GM21576 (cell line): ENCODE results near the gene ANKS1A.
"Not testable (repeated sequence)": the region's sequence is repeated elsewhere in the genome, so short reads cannot be mapped to it uniquely, and the experiment has no call there.

Experiments used
- ATAC-seq: cut with Tn5 transposase; IDR thresholded peaks from one replicate; pipeline ENCODE4 v1.9.1; 2021; ENCODE audit warnings: mild to moderate bottlenecking, moderate library complexity; ENCODE audit not compliant: unreplicated experiment

ANKS1A gene

DNA sequence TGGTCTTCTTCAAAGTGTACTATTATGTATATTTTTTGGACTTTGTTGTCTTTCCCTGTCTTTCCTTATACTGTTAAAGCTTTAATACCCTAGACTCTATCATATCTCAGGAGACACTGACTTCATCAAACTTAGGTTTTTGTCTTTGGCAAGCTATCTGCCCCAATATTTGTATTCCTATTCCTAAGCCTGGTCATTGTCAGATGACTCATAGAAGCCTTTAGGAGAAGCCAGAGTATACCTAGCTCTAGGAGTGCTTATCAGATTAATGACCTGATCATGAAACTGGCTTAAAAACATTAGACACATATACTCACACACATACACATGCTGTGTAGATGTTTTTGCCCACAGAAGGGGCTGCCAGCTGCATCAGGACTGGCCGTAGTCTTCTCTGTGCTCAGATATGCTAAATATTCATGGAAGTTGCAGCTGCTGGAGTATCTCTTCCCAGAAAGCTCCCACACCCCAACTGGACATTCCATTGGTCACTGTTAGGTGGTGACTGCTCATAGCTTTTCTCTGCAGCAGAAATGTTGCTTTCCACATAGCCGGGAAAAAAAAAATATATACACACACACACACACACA, 102.0 kb downstream of the ANKS1A start:
- ATAC-seq, result no peak

DNA sequence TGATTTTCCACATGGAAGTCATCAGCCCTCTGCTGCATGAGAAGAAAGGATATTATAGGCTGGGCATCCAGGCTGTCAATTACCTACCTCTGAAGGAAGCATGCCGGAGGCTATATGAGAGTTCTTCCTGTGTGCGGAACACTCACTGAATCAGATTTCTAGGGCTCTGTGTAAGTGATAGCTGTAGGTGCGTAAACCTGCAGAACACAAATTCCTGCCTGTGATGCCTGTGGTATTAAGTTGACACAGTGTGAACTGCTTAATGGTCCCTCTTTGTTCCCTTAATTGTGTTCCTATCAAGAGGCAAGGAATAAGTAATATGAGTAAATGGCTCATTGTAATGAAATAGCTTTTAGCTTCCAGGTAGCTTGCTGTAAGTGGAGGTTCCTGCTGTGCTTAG, 103.3 kb downstream of the ANKS1A start:
- ATAC-seq, result no peak

DNA sequence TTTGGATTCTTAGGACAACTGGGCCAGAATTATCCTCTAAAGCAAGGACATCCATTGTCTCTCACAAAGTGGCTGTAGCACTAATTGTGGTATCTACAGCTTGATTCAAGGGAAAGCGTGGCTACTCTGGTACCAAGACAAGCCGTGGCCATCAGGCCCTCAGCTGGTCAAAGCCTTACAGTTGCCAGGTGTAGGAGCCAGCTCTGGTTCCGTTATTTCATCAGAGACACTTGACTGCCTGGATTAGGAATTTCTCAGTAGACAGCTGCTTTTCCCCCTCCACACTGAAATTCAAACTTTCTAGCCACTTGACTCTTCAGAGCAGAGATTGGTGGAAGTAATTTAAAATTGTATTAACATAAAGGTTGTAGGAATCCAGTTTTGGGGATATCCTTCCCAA, 104.2 kb downstream of the ANKS1A start:
- ATAC-seq, result no peak

DNA sequence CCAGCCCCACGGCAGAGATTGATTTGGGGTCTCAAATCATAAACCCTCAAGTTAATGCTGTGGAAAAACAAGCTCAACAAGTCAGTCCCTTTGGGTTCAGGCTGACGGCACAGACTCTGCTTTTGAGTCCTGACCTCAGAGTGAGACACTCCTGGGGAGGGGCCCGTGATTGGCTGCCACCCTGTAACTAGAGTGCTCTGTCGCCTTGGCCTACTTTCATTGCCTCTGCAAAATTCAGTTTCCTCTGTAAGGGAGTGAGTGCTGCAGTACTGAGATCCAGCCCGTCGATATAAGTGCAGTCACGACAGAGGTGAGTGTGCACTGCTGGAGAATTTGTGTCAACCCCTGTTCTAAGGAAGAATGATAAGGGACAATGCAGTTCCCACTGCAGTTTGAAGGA, 105.6 kb downstream of the ANKS1A start:
- no peak for ATAC-seq

DNA sequence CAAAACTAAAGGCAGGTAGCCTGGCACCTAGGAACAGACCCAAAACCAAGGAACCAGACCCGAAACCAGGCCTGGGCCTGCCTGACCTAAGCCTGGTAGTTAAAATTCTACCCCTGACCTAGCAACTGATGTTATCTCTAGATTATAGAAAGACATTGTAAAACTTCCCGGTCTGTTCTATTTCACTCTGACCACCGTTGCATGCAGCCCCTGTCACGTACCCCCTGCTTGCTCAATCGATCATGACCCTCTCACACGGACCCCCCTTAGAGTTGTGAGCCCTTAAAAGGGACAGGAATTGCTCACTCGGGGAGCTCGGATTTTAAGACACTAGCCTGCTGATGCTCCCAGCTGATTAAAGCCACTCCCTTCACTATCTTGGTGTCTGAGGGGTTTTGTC, 109.4 kb downstream of the ANKS1A start:
- ATAC-seq, result not testable (repeated sequence)

DNA sequence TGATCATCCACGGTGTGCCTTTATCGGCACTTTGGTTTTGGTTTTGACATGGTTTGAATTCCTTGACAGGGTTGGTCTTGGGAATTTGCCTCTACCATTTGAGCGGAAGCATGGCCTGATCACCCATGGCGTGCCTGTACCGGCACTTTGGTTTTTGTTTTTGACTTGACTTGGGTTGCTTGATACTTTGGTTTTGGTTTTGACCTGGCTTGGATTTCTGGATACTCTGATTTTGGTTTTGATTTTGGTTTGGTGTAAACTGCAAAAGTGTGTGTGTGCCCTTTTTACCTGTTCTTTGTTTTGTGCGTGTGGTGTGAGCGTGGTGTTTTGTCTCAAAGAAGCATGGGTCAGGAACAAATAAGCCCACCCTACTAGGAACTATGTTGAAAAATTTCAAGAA, 110.1 kb downstream of the ANKS1A start:
- ATAC-seq, result not testable (repeated sequence)

DNA sequence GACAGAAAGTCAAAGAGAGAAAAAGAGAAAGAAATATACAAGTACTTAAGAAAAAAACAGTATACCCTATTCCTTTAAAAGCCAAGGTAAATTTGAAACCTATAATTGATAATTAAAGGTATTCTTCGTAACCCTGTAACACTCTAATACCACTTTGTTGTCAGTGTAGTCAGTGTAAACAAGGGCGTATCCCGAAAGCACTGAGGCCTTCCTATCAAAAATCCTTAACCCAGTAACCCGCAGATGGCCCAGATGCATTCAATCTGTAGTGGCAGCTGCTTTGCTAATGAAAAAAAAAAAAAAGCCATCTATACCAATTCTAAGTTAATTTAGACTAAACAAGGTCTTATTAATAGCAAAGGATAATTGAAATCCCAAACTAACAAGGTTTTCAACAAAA, 110.9 kb downstream of the ANKS1A start:
- not testable (repeated sequence) for ATAC-seq

DNA sequence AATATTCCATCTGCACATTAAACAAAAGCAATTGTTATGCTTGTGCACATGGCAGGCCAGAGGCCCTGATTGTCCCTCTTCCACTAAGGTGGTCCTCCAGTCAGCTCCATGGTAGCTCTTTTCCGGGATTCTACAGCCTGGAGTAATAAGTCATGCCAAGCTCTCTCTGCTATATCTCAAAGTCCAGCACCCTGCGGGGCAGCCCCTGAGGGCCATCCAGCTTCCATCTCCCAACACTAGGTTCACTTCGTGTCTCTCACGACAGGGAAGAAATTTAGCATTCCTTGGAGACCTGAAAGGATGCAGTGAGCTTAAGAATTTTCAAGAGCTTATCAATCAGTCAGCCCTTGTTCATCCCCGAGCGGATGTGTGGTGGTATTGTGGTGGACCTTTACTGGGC, 112.3 kb downstream of the ANKS1A start:
- ATAC-seq, result not testable (repeated sequence)

DNA sequence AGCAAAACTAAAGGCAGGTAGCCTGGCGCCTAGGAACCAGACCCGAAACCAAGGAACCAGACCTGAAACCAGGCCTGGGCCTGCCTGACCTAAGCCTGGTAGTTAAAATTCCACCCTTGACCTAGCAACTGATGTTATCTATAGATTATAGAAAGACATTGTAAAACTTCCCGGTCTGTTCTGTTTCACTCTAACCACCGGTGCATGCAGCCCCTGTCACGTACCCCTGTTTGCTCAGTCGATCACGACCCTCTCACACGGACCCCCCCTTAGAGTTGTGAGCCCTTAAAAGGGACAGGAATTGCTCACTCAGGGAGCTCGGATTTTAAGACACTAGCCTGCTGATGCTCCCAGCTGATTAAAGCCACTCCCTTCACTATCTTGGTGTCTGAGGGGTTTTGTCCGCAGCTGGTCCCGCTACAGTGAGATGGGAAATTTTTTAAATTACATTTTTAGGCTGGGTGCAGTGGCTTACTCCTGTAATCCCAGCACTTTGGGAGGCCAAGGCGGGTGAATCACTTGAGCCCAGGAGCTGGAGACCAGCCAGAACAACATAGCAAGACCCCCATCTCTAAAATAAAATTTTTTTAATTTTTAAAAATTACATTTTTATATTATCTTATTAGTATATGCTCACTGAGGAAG, 115.0 kb downstream of the ANKS1A start:
- ATAC-seq, result not testable (repeated sequence)

DNA sequence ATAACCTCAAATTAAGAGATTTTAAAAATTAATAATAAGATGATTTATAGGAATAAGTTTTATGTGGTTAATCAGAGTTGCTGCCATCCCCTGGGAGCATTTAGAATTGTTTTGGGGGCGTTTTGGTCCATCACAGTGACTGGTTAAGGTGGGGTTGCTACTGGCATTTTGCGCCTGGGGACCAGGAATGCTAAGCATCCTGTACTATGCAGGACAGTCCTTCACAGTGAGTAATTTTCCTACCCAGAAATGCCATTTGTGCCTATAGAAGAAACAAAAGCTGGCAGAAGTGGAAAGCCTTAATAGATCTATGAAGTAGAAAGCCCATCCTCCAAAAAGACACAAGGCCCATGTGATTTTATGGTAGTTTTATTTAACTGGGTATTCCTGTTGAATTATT, 118.0 kb downstream of the ANKS1A start:
- ATAC-seq, result no peak

DNA sequence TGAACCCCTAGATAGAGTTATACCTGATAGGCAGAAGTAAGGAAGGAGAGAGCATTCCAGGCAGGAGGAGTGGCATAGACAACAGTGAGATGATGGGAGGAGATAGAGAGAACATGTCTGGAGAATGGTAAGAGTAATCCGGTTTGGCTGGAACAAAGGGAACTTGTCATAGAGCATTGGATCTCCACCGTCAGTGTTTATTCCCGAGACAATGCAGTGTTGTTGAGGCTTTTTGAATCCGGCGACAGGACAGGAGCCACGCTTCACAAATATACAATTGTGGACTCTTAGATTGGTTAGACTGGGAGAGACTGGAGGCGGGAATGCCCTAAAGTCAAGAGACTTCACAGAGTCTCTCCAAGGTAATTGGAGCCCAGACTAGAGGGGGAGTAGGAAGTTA, 119.8 kb downstream of the ANKS1A start:
- no peak for ATAC-seq

DNA sequence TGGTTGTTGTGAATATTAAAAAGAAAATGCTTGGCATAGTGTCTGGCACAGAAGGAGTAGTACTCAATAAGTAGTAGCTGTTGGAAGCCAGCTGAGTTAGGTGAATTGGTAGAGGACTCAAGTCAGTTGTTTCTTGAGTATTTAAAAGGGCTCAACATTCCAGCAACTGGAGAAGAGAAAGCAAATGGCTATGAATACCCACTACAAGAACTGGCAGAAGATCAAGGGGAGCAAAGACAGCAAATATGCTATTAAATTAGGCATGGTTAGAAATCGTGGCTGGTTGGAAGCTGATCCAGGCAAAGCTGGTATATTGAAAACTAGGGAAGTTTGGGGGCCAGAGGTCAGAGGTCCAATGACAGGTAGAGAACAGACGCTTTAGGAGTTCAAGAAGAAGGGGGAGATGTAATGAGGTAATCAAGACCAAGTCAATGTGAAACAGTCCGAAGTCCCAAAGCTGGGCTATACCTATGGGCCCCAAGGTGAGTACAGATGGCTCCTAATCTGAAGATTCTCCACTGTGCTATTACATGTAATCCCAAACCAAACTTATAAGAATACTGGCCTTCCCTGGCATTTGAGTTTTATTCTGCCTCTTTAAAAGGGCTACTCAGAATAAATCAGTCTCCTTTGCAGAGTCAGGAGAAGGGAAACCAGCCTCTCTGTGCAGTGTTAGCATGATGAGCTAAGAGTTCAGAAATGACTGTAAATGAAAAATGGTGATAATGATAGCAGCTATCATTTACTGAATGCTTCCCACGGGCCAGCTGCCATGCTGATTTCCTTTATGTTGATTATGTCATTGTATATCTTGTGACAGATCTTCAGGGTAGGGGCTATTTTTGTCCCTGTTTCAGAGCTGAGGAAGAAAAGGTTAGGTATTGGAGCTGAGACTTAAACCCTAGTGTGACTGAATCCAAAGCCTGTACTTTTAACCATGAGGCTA, 122.3 kb downstream of the ANKS1A start:
- ATAC-seq, result no peak

DNA sequence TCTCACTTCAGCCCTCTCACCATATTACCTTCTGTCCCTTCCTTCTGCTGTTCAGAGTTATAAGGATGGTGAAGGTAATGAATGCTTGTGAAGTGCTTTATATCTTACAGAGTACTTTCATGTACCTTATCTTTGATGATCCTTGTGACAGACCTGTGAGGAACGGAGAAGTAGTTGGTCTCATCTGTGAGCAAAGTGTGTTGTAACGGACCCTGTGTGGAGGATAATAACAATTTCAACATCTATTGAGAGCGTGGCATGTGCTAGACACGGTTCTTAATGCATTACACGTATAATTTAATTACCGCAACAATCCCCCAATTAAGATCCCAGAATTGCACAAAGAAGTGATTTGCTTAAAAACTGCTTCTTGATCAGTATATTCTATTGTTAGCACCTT, 124.6 kb downstream of the ANKS1A start:
- ATAC-seq, result no peak

DNA sequence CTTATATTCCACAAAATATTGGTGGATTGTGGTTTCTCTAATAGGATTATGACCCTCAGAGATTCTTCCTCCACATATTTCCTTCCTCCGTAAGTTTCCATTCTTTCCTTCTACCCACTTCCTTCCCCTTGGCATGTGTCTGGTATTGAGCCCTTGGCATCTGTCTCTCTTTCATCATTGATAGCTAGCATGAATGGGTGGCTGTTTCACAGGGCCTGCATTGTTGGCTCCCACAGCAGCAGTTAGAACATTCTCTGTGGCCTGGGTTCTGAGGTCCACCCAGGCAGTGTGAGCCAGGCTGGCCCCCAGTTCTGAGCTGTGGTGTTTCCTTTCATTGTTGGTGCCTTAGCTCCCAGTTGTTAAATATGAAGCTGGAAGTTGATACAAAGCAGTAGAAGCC, 125.3 kb downstream of the ANKS1A start:
- no peak for ATAC-seq

DNA sequence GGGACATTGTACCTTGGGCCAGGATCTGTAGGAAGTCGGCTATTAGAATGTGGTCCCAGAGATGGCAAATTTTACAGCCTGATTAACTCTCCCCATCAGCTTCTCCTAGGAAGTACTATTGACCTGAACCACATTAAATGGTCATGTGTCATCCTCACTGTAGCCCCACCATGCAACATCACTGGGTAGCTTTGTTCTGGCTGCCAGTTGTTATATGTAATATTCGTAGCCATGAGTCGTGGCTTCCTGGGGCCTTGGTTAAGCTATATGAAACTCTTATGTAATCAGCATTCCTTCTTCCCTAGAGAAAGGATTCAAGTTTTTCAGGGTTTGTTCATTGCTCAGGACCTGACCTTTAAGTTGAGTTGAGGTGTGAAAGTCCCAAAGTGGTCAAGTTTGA, 125.7 kb downstream of the ANKS1A start:
- ATAC-seq, result no peak

DNA sequence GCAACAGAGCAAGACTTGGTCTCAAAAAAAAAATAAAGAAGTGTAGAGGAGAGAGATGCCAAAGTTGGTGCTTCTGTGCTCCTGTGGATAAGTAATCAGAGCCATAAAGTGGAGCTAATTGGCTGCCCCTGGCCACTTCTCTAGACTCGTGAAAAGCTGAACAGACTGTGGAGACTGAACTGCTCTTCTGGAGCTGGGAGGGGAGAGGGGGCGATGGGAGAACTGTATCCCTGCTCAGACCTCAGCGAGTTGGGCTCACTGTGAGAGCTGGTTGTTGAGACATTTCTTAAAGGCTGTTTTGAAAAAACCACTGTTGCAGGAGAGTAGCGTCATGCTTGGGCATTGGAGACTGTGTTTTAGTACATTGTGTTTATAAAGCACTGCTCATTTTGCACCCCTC, 126.4 kb downstream of the ANKS1A start:
- ATAC-seq, result no peak

DNA sequence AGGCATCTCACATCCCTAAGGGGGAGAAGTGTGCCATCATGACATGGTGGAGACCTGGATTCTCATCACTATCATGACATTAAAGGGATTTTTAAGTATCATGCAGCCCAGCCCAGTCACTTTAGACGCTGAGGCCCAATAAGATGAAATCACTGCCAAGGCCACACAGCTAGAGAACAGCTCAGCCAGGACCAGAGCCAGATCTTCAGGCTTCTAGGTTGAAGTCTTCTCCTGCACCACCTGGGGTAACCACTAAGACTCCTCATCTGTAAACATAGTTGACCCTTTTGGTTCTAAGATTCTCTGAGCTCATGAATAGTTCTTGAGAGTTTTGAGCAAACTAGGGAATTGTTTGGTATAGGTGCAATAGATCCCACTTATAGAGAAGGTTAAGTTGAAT, 126.9 kb downstream of the ANKS1A start:
- no peak for ATAC-seq

DNA sequence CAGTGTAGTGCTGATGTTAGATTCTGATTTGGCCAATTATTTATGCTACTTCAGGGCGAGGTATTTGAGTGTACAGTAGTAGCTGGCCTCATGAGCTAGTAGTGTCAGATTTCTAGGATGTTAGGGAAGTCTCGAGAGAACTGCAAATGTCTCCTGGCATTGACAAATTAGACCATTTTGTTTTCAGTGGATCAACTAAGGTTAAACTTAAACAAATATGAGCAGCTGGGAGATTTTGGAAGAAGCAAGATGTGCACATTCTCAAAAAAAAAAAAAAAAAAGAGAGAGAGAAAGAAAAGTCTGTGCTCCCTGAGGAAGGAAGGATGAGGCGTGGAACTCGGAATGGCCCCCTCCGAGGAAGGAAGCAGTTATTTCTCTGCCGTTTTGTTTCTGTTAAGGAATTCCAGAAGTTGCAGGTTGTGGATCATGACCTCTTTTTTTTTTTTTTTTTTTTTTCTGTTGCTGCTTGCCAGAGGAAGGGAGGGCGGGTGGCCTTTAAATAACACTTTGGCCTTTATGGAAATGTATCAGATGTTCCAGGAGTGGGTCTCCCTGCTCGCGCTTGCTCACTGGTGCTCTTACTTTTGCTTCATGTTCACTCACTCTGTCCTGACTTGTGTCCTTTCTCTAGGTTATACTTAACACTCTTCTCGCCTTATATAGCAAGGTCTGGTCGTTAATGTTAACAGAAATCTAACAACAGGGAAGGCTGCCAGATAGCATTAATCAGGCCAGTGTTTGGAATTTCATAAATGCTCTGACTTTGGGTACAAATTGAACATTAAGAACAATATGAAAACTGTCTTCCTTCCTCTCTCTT, 127.7 kb downstream of the ANKS1A start:
- ATAC-seq, result no peak

DNA sequence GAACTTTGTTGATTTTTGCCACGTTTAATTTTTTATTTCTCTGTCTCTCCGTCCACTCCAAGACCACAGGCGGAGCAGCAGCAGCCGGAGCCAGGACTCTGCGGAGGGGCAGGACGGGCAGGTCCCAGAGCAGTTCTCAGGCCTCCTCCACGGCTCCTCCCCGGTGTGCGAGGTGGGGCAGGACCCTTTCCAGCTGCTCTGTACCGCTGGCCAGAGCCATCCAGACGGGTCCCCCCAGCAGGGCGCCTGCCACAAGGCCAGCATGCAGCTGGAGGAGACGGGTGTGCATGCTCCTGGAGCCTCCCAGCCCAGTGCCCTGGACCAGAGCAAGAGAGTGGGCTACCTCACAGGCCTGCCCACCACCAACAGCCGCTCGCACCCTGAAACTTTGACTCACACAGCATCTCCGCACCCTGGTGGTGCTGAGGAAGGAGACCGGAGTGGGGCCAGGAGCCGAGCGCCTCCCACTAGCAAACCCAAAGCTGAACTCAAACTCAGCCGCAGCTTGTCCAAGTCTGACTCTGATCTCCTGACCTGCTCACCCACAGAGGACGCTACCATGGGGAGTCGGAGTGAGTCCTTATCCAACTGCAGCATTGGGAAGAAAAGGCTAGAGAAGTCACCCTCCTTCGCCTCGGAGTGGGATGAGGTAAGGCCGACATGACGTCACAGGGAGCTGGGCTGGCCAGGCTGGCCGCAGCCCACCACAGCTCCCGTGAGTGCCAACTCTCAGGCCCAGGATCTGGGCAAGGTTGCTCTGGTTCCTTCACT, 128.5 kb downstream of the ANKS1A start:
- ATAC-seq, result no peak

DNA sequence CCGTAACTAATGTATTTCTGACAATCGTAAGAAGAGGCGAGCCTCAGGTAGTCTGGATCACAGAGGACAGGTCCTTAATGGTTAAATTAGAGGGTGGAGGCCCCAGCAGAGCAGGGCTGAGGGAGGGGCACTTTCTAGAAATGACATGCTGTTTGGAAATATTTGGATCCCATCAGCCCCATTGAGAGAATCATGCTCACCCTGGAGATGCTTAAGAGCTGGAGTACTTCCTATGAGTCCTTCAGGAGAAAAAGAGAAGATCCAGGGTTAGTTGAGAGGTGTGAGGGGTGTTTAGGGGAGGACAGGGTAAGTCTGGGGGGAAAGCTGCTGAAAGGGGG, 129.1 kb downstream of the ANKS1A start:
- ATAC-seq, result no peak
